Ishikawa (cell line): ENCODE data around the gene KIF1C.

Experiments
- CEBPB ChIP-seq: IDR thresholded peaks from 2 replicates; pipeline ENCODE4 v1.6.1; 2012
- CREB1 ChIP-seq: IDR thresholded peaks from 2 replicates; pipeline ENCODE4 v1.6.1; 2012; ENCODE audit warnings: low read depth
- EGR1 ChIP-seq: IDR thresholded peaks from 2 replicates; pipeline ENCODE4 v1.6.1; 2012
- EP300 ChIP-seq: IDR thresholded peaks from 2 replicates; pipeline ENCODE4 v1.6.1; 2012; ENCODE audit warnings: borderline replicate concordance
- FOXM1 ChIP-seq: IDR thresholded peaks from 2 replicates; pipeline ENCODE4 v1.6.1; 2012; ENCODE audit warnings: low read depth, borderline replicate concordance
- NFIC ChIP-seq: IDR thresholded peaks from 2 replicates; pipeline ENCODE4 v1.6.1; 2012
- RAD21 ChIP-seq: IDR thresholded peaks from 2 replicates; pipeline ENCODE4 v1.6.1; 2012; ENCODE audit warnings: low read depth
- TCF12 ChIP-seq: IDR thresholded peaks from 2 replicates; pipeline ENCODE4 v1.6.1; 2012; ENCODE audit warnings: low read depth
- TEAD4 ChIP-seq: IDR thresholded peaks from 2 replicates; pipeline ENCODE4 v1.6.1; 2012
- USF1 ChIP-seq: IDR thresholded peaks from 2 replicates; pipeline ENCODE4 v1.6.1; 2012
- YY1 ChIP-seq: IDR thresholded peaks from 2 replicates; pipeline ENCODE4 v1.6.1; 2012; ENCODE audit warnings: low read depth
- ZBTB7A ChIP-seq: IDR thresholded peaks from 2 replicates; pipeline ENCODE4 v1.6.1; 2012; ENCODE audit warnings: low read depth
- TF ChIP-seq, protein P1 (sequence below): IDR thresholded peaks from 2 replicates; pipeline ENCODE4 v1.6.1; 2012; ENCODE audit warnings: low read depth, mild to moderate bottlenecking
- TF ChIP-seq, protein P2 (sequence below): IDR thresholded peaks from 2 replicates; pipeline ENCODE4 v1.6.1; 2012

Gene KIF1C

GRCh38 chr17:5019475-5019956 lies 21.8 kb downstream of the KIF1C start:
- TF ChIP-seq EGR1 (no peak), TEAD4 (no peak), RAD21 (no peak; the same call in 1 of the 2 replicates), TCF12 (no peak), USF1 (no peak), CREB1 (no peak), EP300 (no peak), FOXM1 (no peak), ZBTB7A (no peak)
- TF ChIP-seq, protein P1, sequence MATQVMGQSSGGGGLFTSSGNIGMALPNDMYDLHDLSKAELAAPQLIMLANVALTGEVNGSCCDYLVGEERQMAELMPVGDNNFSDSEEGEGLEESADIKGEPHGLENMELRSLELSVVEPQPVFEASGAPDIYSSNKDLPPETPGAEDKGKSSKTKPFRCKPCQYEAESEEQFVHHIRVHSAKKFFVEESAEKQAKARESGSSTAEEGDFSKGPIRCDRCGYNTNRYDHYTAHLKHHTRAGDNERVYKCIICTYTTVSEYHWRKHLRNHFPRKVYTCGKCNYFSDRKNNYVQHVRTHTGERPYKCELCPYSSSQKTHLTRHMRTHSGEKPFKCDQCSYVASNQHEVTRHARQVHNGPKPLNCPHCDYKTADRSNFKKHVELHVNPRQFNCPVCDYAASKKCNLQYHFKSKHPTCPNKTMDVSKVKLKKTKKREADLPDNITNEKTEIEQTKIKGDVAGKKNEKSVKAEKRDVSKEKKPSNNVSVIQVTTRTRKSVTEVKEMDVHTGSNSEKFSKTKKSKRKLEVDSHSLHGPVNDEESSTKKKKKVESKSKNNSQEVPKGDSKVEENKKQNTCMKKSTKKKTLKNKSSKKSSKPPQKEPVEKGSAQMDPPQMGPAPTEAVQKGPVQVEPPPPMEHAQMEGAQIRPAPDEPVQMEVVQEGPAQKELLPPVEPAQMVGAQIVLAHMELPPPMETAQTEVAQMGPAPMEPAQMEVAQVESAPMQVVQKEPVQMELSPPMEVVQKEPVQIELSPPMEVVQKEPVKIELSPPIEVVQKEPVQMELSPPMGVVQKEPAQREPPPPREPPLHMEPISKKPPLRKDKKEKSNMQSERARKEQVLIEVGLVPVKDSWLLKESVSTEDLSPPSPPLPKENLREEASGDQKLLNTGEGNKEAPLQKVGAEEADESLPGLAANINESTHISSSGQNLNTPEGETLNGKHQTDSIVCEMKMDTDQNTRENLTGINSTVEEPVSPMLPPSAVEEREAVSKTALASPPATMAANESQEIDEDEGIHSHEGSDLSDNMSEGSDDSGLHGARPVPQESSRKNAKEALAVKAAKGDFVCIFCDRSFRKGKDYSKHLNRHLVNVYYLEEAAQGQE = no peak

DNA sequence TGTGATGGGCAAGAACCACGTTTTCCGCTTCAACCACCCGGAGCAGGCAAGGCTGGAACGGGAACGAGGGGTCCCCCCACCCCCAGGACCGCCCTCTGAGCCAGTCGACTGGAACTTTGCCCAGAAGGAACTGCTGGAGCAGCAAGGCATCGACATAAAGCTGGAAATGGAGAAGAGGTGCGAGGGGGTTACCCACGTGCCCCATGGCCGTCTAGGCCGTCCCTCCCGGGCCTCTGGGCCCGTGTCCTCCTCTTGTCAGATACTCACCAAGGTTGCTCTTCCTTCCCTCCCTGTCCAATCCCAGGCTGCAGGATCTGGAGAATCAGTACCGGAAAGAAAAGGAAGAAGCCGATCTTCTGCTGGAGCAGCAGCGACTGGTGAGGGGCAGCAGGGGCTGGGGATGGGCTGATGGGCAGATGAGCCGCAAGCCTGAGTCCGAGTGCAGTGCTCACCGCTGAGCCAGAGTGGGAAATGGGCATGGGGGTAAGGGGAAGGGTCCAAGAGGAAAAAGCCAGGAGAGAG lies 22.8 kb downstream of the KIF1C start:
- TF ChIP-seq TCF12 (no peak), TEAD4 (no peak), RAD21 (no peak), YY1 (no peak), NFIC (no peak), CEBPB (no peak), EP300 (no peak), ZBTB7A (no peak), CREB1 (no peak), EGR1 (no peak), USF1 (no peak)
- TF ChIP-seq, protein P2, sequence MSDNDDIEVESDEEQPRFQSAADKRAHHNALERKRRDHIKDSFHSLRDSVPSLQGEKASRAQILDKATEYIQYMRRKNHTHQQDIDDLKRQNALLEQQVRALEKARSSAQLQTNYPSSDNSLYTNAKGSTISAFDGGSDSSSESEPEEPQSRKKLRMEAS = no peak
- TF ChIP-seq, protein P1 = no peak

DNA sequence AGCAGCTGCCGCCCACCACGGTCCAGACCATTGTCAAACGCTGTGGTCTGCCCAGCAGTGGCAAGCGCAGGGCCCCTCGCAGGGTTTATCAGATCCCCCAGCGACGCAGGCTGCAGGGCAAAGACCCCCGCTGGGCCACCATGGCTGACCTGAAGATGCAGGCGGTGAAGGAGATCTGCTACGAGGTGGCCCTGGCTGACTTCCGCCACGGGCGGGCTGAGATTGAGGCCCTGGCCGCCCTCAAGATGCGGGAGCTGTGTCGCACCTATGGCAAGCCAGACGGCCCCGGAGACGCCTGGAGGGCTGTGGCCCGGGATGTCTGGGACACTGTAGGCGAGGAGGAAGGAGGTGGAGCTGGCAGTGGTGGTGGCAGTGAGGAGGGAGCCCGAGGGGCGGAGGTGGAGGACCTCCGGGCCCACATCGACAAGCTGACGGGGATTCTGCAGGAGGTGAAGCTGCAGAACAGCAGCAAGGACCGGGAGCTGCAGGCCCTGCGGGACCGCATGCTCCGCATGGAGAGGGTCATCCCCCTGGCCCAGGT lies 24.5 kb downstream of the KIF1C start:
- TF ChIP-seq CREB1 = no peak
- TF ChIP-seq FOXM1 = no peak
- no peak for TF ChIP-seq YY1
- no peak for TF ChIP-seq TCF12
- no peak for TF ChIP-seq USF1
- TF ChIP-seq, protein P1 = no peak
- no peak for TF ChIP-seq EGR1
- TF ChIP-seq RAD21 = no peak
- TF ChIP-seq NFIC = no peak
- TF ChIP-seq CEBPB = no peak
- TF ChIP-seq TEAD4 = no peak

GRCh38 chr17:5023588-5024147 lies 25.9 kb downstream of the KIF1C start:
- no peak for TF ChIP-seq EP300
- TF ChIP-seq, protein P2 = no peak
- no peak for TF ChIP-seq CEBPB
- TF ChIP-seq TCF12 = no peak
- TF ChIP-seq ZBTB7A = no peak
- no peak for TF ChIP-seq RAD21
- TF ChIP-seq NFIC = no peak
- TF ChIP-seq CREB1 = no peak
